ENCODE data around the gene C7orf33.

- TF ChIP-seq POLR2A (IDR thresholded peaks at IDR 0.05) (no peak), CTCF (IDR thresholded peaks at IDR 0.05) (no peak)
These were observed 74.7 kb downstream of the C7orf33 start for GRCh38 chr7:148665221-148665620.
